GM18505 (cell line): ENCODE data around the gene TWIST2.

Experiments
- ATAC-seq: cut with Tn5 transposase; IDR thresholded peaks from one replicate; pipeline ENCODE4 v1.9.1; 2021; ENCODE audit not compliant: unreplicated experiment
- POLR2A ChIP-seq: IDR thresholded peaks from 4 replicates; pipeline ENCODE4 v1.6.1; 2011; ENCODE audit warnings: borderline replicate concordance; ENCODE audit not compliant: insufficient read depth, insufficient read length; ENCODE audit errors: extremely low read depth

The TWIST2 gene

DNA sequence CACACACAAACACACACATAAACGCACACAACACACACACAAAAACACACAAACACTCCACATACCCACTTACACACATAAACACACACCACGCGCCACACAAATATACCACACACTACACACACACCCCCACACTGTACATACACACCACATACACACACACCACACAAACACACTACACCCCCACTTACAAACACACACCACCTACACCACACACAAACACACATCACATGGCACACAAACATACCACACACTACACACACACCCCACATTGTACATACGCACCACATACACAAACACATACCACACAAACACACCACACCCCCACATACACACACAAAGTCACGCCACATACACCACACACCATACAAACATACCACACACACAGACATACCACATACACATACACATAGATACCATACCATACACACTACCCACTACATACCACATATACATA, 59.9 kb downstream of the TWIST2 start:
- TF ChIP-seq POLR2A: no peak
- no peak for ATAC-seq

DNA sequence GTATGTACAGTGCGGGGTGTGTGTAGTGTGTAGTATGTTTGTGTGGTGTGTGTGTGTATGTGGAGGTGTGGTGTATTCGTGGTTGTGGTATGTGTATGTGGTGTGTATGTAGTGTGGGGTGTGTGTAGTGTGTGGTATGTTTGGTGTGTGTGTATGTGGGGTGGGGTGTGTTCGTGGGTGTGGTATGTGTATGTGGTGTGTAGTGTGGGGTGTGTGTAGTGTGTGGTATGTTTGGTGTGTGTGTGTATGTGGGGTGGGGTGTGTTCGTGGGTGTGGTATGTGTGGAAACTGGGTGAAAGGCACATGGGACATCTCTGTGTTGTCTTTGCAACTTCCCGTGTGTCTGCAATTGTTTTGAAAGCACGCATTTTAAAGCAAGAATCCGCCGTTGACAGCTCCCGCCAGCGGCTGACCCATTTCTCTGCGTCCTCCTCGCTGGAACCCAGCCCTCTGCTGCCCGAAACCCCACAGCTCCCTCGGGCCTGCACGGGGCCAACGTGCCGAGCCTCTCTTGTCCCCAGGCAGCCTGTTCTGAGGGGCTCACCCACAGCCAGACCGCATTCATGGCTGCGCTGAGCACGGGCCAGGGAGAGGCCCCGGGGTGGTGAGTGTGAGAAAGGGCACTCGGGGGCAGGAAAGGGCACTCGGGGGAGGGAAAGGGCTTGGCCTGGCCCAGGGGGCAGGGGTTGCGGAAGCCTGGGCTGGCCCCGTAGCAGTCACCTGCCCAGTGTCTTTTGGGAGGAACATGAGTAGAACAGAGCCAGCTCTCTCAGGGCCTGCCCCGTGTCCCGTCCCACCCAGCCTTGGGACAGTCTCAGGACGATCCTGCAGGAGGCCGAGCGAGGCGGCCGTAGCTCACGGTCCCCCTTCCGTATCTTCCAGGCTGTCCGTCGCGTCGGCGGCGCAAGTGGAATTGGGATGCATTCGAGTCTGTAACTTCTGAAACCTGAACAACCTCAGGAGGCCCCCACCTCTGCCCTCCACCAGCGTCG, 61.4 kb downstream of the TWIST2 start:
- TF ChIP-seq POLR2A: no peak

DNA sequence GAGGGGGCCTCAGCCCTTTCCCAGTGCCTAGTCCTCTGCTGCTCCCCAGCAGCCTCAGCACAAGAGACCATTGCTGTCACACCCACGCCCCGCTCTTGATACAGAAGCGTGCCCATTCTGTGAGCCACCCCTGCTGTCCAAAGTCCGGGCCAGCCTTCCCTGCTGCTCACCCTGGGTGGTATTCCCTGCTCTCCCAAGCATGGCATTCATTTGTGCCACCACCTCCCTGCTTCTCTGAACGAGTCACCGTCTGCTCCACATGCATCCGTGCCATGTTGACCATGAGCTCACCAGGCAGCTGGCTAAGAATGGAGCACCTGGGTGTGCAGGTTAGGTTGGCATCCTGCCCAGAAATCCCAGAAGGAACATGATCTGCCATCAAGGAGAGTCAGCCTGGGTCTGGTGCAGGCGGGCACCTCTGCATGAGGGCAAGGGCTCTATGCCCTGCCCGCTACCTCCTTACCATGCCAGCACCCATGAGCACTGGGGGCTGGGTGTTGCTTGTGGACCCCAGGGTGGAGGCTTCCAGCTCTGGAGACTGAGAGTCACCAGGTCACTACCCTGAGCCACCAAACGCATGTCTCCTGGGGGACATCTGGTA, 63.0 kb downstream of the TWIST2 start:
- no peak for TF ChIP-seq POLR2A
- ATAC-seq: no peak

More for the DNA sequence above, 61.4 kb downstream of the TWIST2 start:
- ATAC-seq: no peak

DNA sequence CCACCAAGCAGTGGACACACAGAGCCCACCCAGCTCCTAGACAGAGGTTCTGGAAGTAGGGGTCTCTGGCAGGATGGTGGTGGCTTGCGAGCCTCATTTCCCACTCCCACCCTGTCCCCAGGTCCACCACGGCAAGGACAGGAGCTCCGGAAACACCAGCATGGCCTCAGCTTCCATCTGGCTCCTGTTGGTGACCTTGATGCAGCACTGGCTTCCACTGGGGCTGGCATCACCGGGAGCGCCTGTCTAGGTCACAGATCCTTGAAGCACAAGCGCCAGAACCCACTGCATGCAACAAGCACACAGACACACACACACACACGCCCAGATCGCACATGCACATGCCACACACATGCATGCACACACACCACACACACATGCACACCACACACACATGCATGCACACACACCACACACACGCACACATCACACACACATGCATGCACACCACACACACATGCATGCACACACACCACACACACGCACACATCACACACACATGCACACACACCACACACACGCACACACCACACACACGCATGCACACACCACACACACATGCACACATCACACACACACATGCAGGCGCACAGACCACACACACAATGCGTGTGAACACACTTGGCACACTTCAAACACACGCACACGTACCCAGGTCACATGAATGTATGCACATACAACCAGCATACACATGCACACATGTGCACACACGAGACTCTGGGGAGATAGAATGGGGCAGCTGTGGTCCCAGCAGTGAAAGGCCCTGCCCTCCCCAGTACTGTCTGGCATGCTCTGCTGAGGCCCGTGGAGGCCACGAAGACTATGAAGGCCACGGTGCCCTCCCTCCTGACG, 63.7 kb downstream of the TWIST2 start:
- no peak for TF ChIP-seq POLR2A
- no peak for ATAC-seq

DNA sequence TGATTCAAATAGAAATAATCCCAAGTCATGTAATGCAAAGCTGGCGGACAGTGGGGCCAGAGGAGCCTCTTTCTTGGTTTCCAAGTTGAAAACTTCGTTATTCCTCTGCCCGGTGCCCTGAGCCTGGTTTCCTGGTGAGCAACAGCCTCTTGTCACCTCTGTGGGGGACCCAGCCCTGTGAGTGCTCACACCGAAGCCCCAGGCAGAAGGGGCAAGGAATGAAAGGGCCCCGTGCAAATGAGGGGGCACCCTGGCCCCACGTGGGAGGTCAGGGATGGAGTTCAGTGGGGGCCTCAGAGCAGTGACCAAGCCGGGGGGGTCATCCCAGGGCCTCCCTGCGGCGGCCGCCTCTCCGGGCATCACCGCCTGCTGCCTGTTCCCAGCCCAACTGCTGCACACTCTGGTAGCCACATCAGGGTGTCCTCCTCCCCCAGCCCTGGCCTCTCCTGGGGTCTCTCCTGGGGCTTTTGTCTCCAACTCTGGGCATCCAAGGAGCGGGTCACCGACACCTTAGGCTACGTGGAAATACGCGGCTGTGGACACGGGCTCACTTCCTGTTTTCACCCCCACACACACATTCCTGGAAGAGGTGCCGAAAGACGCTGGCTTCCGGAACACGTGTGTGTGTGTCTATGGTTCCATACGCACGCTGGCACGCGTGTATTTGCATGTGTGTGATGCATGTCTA, 64.5 kb downstream of the TWIST2 start:
- ATAC-seq: no peak
- no peak for TF ChIP-seq POLR2A

DNA sequence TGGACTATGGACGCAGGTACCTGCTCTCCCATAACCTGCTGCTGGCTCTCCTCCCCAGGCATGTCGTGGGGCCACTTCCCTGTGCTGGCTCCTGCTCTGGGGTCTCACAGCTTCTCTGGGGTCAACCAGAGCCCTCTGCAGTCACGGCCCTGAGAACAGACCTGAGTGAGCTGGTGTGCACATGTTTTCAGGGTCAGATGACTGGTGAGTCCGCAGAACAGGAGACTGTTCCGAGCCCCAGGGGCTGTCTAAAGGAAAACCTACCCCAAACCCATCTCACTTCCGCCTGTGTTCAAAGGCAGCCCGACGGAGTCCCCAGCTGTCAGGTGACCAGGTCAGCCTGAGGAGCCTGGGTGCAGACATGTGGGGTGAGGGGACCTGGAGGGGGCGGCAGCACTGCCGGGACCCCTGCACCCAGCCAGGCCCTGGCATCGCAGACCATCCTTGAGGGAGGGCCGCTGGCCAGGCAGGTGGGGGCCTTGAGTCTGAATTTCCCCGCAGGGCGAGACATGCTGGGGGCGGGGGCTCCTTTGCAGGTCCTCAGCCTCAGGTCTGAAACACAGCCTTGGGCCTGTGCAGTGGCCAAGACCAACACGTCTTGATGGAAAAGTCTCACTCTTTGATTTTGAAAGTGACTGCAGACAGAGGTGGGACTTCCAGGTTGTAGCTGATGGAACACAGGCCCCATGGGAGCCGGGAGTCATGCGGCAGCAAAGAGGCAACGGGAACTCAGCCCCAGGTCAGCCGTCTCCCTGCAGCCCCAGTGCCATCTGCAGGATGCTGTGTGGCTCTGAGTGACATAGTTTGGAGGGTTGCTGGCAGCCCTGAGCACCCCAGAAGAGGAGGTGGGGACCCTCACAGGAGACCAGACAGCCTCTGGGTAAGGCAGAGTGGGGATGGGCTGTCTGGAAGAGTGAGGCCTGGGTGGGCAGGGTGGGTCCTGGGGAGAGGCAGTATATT, 65.3 kb downstream of the TWIST2 start:
- no peak for ATAC-seq
- TF ChIP-seq POLR2A: no peak

DNA sequence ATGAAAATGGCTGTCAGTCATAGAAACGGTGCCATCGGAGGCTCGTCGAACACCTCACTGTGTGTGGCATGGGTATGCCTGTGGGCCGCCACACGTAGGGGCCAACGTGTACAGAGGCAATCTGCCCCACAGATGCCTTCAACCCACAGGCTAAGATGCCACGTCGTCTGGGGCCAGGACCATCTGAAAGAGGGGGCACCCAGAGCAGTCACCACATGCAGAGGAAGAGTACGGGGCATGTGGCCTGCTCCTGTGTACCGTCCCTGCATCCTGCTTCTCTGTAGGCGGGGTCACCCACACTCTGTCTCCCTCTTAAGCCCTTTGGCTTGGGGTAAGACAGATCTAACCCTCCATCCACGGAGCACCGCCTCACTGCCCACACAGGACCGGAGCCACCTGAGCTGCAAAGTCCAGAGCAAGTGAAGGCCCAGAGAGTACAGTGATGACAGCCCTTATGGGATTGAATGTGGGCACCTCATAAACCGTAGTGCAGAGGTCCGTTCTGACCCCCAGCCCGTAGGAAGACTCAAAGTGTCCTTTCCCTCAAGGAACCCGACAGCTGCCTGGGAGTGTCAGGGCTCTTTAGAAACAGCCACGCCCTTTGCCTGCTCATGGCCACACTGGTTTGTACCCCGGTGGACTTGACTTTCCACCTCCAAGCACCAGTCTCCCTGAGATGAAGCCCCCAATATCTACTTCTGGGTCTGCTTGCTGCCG, 66.2 kb downstream of the TWIST2 start:
- no peak for ATAC-seq
- no peak for TF ChIP-seq POLR2A

DNA sequence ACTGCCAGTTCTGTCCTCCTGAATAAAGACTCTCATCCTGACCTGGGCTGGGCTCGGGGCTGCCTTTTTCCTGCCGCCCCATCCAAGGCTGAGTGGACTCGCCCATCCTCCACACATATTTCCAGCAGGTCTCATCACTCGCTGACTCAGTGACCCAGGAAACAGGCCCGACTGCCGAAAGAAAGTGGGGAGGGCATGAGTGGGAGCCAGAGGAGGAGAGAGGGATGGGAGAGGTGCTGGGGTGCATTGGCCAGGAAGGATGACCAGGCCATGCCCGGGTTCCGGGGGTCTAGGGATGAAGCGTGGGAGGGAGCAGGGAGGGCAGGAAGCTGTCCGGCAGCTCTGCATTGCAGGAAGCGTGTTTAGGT, 66.7 kb downstream of the TWIST2 start:
- no peak for ATAC-seq
- no peak for TF ChIP-seq POLR2A

DNA sequence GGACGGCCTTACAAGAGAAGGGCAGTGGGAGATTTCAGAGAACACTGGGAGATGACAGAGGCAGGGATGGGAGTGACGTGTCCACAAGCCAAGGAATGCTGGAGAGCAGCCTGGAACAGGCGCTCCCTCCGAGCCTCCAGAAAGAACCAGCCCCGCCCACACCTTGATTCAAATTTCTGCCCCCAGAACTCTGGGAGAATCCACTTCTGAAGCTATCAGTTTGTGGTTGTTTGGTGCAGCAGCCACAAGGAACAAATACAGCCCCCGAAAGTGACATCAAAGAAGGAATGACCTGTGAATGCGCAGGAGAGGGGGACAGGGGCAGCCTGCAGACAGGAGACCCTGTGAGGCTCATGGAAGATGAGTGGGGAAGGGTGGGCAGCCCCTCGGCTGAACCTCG, 67.3 kb downstream of the TWIST2 start:
- TF ChIP-seq POLR2A: no peak
- ATAC-seq: no peak

DNA sequence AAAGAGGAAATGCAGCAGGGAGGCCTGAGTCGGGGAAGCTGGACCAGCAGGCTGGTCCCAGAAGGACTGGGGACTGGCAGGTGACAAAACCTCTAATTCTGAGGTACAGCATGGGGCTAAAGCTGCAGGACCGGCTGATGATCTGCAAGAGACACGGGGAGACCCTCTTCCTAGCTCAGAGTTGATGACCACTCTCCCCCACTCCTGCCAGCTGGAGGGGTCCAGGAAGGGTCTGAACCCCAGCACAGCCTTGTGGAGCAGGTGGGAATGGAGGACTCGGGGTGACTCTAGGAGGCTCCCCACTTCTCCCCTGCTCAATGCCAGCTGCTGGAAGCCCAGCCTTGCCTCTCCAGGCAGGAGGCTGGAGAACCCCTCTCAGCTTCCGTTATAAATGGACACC, 67.7 kb downstream of the TWIST2 start:
- no peak for ATAC-seq
- TF ChIP-seq POLR2A: no peak

DNA sequence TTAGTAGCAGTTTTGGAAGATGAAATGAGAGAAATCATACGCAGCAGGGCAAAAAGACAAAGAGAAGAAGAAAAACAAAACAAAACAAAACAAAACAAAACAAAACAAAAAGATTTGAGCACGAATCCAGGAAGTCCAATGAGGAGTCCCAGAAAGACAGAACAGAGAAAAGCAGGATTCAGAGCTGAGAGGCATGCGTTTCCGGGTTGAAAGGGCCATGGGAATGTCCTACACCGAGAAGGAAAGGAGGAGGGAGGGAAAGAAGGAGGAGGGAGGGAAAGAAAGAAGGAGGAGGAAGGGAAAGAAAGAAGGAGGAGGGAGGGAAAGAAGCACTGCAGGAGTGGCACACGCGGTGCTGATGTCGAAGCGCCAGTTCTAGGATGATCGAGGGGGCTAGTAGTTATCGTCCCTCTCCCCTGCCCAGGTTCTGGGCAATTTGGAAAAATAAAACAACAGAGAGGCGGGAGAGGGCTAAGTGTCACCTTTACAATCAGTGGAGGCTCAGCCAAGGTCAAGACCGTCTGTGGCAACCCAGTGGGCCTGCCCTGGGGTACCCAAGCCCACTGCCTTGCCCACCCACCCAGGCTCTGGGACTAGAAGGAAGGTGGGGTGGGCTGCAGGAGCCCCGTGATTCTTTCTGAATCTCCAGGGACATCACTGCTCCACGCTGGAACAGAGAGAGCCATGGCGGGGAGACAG, 68.4 kb downstream of the TWIST2 start:
- no peak for ATAC-seq
- no peak for TF ChIP-seq POLR2A
